HEK293 (cell line): ENCODE results near the gene ST7.

Experiments used
- AEBP2 ChIP-seq: fragments of 450-650 bp; formaldehyde crosslinking; IDR thresholded peaks from 2 replicates; pipeline ENCODE4 v1.5.1; 2016; ENCODE audit warnings: missing biosample characterization, missing genetic modification characterization, borderline replicate concordance
- CTCF ChIP-seq: fragments of 450-650 bp; formaldehyde crosslinking; IDR thresholded peaks from 2 replicates; pipeline ENCODE4 v1.5.1; 2016; ENCODE audit warnings: missing biosample characterization, missing genetic modification characterization
- ELK4 ChIP-seq: IDR thresholded peaks from 2 replicates; pipeline ENCODE4 v1.6.1; 2011; ENCODE audit warnings: mild to moderate bottlenecking, low read depth, low read length, borderline replicate concordance
- FEZF1 ChIP-seq: fragments of 450-650 bp; formaldehyde crosslinking; IDR thresholded peaks from 2 replicates; pipeline ENCODE4 v1.5.1; 2016; ENCODE audit warnings: missing biosample characterization, missing genetic modification characterization
- GLI4 ChIP-seq: fragments of 450-650 bp; formaldehyde crosslinking; IDR thresholded peaks from 2 replicates; pipeline ENCODE4 v1.5.1; 2016; ENCODE audit warnings: missing biosample characterization, missing genetic modification characterization
- KLF8 ChIP-seq: fragments of 450-650 bp; formaldehyde crosslinking; IDR thresholded peaks from 2 replicates; pipeline ENCODE4 v1.5.1; 2016; ENCODE audit warnings: missing biosample characterization, missing genetic modification characterization
- PBX3 ChIP-seq: sonication (generic); formaldehyde crosslinking; IDR thresholded peaks from 2 replicates; pipeline ENCODE4 v1.8.1; 2022; ENCODE audit warnings: mild to moderate bottlenecking, moderate library complexity, missing genetic modification reagents
- YY1 ChIP-seq: fragments of 450-650 bp; formaldehyde crosslinking; IDR thresholded peaks from 2 replicates; pipeline ENCODE4 v1.5.1; 2018; ENCODE audit warnings: missing biosample characterization, missing genetic modification characterization
- YY2 ChIP-seq: fragments of 450-650 bp; formaldehyde crosslinking; IDR thresholded peaks from 2 replicates; pipeline ENCODE4 v1.5.1; 2016; ENCODE audit warnings: missing biosample characterization, missing genetic modification characterization
- ZNF843 ChIP-seq: fragments of 450-650 bp; formaldehyde crosslinking; IDR thresholded peaks from 2 replicates; pipeline ENCODE4 v1.5.1; 2016; ENCODE audit warnings: missing biosample characterization, missing genetic modification characterization

- TF ChIP-seq FEZF1 (tag by site-specific recombination) (no peak), GLI4 (tag by site-specific recombination) (no peak), ELK4 (no peak), KLF8 (tag by site-specific recombination) (no peak), YY2 (no peak), CTCF (tag by site-specific recombination) (no peak), YY1 (tag by site-specific recombination) (no peak), AEBP2 (tag by site-specific recombination) (no peak), ZNF843 (tag by site-specific recombination) (no peak), PBX3 (CRISPR knock-in tag) (no peak)
These were observed 147.7 kb downstream of the ST7 start for GRCh38 chr7:117101026-117101425.
